Measurements from ENCODE around the gene GCNT3. TPM values are rescaled to one million over a fixed set of nuclear protein-coding genes. Genes with fewer than 3 reads are reported as not detected.

Gene GCNT3
- total RNA-seq, 2 donors from 2014 or later, result 0.48 to 1.3 TPM

GRCh38 chr15:59594493-59594942 lies 17.1 kb upstream of the GCNT3 start:
- WGBS, 2 experiments (ENCODE audit: insufficient coverage in 1 of 2, insufficient read length in 1 of 2), result 67 to 74% methylated on average over 3 of the region's 3 CpGs
- H3K27ac Mint-ChIP-seq, result no peak overlapping the region
- no peaks in the 10 kb centered on the region for H3K27me3 Mint-ChIP-seq (ENCODE audit: insufficient read depth)
- Histone ChIP-seq H3K36me3 (ENCODE audit: control insufficient read depth, insufficient read depth, low read length) (no peaks in the 10 kb centered on the region), H3K9ac (ENCODE audit: extremely low read depth, low read length, poor library complexity, severe bottlenecking) (no peak overlapping the region), H3K9me3 (ENCODE audit: control insufficient read depth, low read length) (no peaks in the 10 kb centered on the region), H3K27me3 (ENCODE audit: control insufficient read depth, insufficient read depth, low read length, poor library complexity, severe bottlenecking) (no peaks in the 10 kb centered on the region), H3K4me1 (ENCODE audit: control insufficient read depth, insufficient read depth, low read length) (no peaks in the 10 kb centered on the region), H3K4me3 (ENCODE audit: low read length) (no peak overlapping the region), H3K27ac (ENCODE audit: low read depth, low read length) (no peak overlapping the region)
- H3K4me1 Mint-ChIP-seq, result peaks cover 6% of the 10 kb centered on the region
- H3K9me3 Mint-ChIP-seq, result no peaks in the 10 kb centered on the region
- no peak overlapping the region for H3K4me3 Mint-ChIP-seq
- TF ChIP-seq CTCF (conservative IDR thresholded peaks at IDR 0.05), result no peak
- H3K36me3 Mint-ChIP-seq (ENCODE audit: low read depth), result no peaks in the 10 kb centered on the region
- DNase-seq, result no peak

GRCh38 chr15:59594991-59595390 lies 16.6 kb upstream of the GCNT3 start:
- Histone ChIP-seq H3K36me3 (ENCODE audit: control insufficient read depth, insufficient read depth, low read length) (no peaks in the 10 kb centered on the region), H3K4me1 (ENCODE audit: control insufficient read depth, insufficient read depth, low read length) (no peaks in the 10 kb centered on the region), H3K9ac (ENCODE audit: extremely low read depth, low read length, poor library complexity, severe bottlenecking) (no peak overlapping the region), H3K27me3 (ENCODE audit: control insufficient read depth, insufficient read depth, low read length, poor library complexity, severe bottlenecking) (no peaks in the 10 kb centered on the region), H3K4me3 (ENCODE audit: low read length) (no peak overlapping the region), H3K27ac (ENCODE audit: low read depth, low read length) (no peak overlapping the region), H3K9me3 (ENCODE audit: control insufficient read depth, low read length) (no peaks in the 10 kb centered on the region)
- H3K27ac Mint-ChIP-seq, result no peak overlapping the region
- no peaks in the 10 kb centered on the region for H3K27me3 Mint-ChIP-seq (ENCODE audit: insufficient read depth)
- peaks cover 6% of the 10 kb centered on the region for H3K4me1 Mint-ChIP-seq
- DNase-seq, result no peak
- TF ChIP-seq CTCF (conservative IDR thresholded peaks at IDR 0.05), result no peak
- no peaks in the 10 kb centered on the region for H3K36me3 Mint-ChIP-seq (ENCODE audit: low read depth)
- no peak overlapping the region for H3K4me3 Mint-ChIP-seq
- H3K9me3 Mint-ChIP-seq, result peaks cover 2% of the 10 kb centered on the region
- 83 to 93% methylated on average over 2 of the region's 2 CpGs for WGBS, 2 experiments (ENCODE audit: insufficient coverage in 1 of 2, insufficient read length in 1 of 2)

GRCh38 chr15:59595434-59595915 lies 16.1 kb upstream of the GCNT3 start:
- Histone ChIP-seq H3K9me3 (ENCODE audit: control insufficient read depth, low read length) (peaks cover 4% of the 10 kb centered on the region), H3K9ac (ENCODE audit: extremely low read depth, low read length, poor library complexity, severe bottlenecking) (no peak overlapping the region), H3K36me3 (ENCODE audit: control insufficient read depth, insufficient read depth, low read length) (no peaks in the 10 kb centered on the region), H3K27ac (ENCODE audit: low read depth, low read length) (no peak overlapping the region), H3K27me3 (ENCODE audit: control insufficient read depth, insufficient read depth, low read length, poor library complexity, severe bottlenecking) (no peaks in the 10 kb centered on the region), H3K4me3 (ENCODE audit: low read length) (no peak overlapping the region), H3K4me1 (ENCODE audit: control insufficient read depth, insufficient read depth, low read length) (no peaks in the 10 kb centered on the region)
- Mint-ChIP-seq H3K4me3 (no peak overlapping the region), H3K4me1 (peaks cover 6% of the 10 kb centered on the region), H3K36me3 (ENCODE audit: low read depth) (peaks cover 2% of the 10 kb centered on the region), H3K27ac (no peak overlapping the region), H3K27me3 (ENCODE audit: insufficient read depth) (no peaks in the 10 kb centered on the region), H3K9me3 (peaks cover 5% of the 10 kb centered on the region)
- no peak for DNase-seq
- WGBS, 2 experiments (ENCODE audit: insufficient coverage in 1 of 2, insufficient read length in 1 of 2), result 67 to 77% methylated on average over 5 to 7 of the region's 7 CpGs
- TF ChIP-seq CTCF (conservative IDR thresholded peaks at IDR 0.05), result no peak

Data from endodermal cell (in vitro differentiated cells).